ENCODE data around the gene PEX11G.

PEX11G gene

DNA sequence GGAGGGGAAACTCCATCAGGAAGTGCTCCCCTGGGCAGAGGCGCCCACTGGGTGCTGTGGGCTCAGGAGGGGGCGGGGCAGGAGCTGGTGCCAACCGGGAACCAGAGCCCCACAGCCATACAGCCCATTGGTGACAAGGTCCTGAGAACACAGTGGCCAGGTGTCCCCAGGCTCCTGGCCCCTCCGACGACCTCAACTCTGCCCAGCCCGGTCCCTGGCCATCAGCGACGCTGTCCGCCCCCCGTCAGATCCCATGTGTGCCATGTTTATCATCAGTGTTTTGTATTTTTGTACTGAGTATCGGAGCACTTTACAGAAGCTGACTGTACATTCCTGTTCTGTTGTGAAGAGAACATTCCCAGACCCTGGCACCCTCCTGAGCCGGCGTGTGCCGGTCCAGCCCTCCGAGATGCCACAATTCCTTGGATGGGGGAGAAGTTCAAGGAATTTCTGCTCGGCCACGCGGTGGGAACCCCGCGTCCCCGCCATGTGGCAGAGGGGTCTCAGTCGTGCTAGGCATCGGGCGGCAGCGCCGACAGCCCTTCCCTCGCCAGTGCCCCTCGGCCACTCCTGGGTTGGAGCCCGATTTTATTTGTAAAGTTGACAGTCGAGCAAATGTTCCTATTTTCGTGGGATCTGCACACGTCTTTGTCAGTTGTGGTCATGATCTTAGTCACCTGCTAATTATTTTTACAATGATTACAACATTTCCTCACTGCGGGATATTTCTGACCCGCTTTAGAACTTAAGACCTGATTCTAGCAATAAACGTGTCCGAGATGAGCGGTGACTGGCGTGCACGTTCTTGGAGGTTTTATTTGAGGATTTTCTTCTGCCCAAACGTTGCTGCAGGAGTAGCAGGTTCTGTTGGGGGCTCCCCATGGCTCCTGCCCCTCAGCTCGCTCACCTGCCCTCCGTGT is 16.9 kb downstream of the PEX11G start:
- no peak for DNase-seq (ENCODE audit: extremely low read depth, low read depth)
- no peak for TF ChIP-seq CTCF (IDR thresholded peaks at IDR 0.05; ENCODE audit: low read depth, low read length)

DNA sequence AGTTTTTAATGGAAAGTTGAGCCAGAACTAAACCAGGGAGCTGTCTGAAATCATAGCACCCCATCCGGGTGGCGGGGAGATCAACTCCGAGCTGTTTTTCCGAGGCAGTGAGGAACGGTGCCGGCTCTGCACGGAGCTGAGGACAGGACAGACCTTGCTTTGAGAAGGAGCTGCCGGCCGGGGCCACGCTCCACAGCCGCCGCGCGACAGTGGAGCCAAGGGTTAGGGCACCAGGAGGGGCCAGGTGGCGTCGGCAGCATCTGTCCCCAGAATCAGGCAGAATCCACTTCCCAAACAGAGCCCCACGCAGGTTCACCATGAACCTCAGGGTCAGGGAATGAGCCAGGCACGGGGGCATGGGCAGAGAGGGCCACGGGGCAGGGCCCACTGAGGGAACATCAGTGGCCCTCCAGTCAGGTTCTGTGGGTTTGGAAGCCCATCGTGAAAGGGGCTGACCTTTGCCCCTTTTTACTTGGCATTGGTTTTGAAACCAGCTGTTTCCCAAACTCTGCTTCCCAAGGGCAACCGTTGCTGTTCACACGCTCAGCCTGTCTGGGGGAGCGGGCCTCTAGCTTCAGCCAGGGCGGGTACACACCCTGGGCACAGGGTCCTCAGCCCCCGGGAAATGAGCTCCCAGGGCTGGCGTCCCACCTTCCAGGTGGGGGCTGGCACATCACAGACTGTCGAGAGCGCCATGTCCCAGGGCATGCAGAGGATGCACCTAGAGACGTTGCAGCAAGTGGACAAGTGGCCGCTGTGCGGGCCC is 18.1 kb downstream of the PEX11G start:
- no peak for TF ChIP-seq CTCF (IDR thresholded peaks at IDR 0.05; ENCODE audit: low read depth, low read length)
- DNase-seq (ENCODE audit: extremely low read depth, low read depth) = no peak

DNA sequence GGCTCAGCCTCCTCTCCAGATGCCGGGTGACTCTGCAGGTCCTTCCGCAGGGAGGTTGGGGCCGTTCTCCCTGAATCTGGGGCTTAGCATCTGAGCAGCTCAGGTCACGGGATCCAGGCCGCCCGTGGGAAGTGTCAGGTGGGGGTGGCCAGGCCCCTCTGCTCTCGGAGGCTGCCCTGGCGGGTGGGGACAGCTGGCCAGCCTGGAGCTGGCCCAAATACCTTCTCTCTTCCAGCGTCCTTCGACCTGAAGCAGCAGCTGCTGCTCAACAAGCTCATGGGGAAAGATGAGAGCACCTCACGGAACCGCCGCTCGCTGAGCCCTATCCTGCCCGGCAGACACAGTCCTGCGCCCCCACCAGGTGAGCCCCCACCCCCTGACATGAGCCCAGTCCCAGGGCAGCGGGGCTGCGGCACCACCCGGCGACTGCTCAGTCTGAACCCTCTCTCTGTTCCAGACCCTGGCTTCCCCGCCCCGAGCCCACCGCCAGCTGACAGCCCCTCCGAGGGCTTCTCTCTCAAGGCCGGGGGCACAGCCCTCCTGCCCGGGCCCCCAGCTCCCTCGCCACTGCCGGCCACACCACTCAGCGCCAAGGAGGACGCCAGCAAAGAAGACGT is 19.1 kb downstream of the PEX11G start:
- TF ChIP-seq CTCF (IDR thresholded peaks at IDR 0.05; ENCODE audit: low read depth, low read length) = no peak

GRCh38 chr19:7468840-7469239 is 20.0 kb downstream of the PEX11G start:
- no peak for DNase-seq (ENCODE audit: extremely low read depth, low read depth)
- no peak for TF ChIP-seq CTCF (IDR thresholded peaks at IDR 0.05; ENCODE audit: low read depth, low read length)

More for the DNA sequence above, 19.1 kb downstream of the PEX11G start:
- no peak for DNase-seq (ENCODE audit: extremely low read depth, low read depth)

GRCh38 chr19:7467009-7467989 is 21.5 kb downstream of the PEX11G start:
- DNase-seq (ENCODE audit: extremely low read depth, low read depth) = no peak
- TF ChIP-seq CTCF (IDR thresholded peaks at IDR 0.05; ENCODE audit: low read depth, low read length) = no peak

GRCh38 chr19:7463575-7463974 is 25.3 kb downstream of the PEX11G start:
- DNase-seq (ENCODE audit: extremely low read depth, low read depth) = no peak
- no peak for TF ChIP-seq CTCF (IDR thresholded peaks at IDR 0.05; ENCODE audit: low read depth, low read length)
